ENCODE data around the gene PRSS8.
"Not testable (repeated sequence)": the region's sequence is repeated elsewhere in the genome, so short reads cannot be mapped to it uniquely, and the experiment has no call there.

PRSS8 gene

DNA sequence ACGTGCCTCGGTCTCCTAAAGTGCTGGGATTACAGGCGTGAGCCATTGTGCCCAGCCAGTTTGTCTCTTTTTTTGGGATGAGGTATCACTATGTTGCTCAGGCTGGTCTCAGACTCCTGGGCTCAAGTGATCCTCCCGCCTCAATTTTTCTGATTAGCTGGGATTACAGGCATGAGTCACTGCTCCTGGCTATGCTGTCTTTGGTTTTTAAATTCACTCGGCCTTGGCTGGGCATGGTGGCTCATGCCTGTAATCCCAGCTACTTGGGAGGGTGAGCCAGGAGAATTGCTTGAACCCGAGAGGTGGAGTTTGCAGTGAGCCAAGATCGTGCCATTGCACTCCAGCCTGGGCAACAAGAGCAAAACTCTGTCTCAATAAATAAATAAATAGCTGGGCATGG is 8.9 kb upstream of the PRSS8 start:
- DNase-seq (ENCODE audit: low read depth, low spot score), result not testable (repeated sequence)

GRCh38 chr16:31143694-31144148 is 8.2 kb upstream of the PRSS8 start:
- no peak for DNase-seq (ENCODE audit: low read depth, low spot score)

DNA sequence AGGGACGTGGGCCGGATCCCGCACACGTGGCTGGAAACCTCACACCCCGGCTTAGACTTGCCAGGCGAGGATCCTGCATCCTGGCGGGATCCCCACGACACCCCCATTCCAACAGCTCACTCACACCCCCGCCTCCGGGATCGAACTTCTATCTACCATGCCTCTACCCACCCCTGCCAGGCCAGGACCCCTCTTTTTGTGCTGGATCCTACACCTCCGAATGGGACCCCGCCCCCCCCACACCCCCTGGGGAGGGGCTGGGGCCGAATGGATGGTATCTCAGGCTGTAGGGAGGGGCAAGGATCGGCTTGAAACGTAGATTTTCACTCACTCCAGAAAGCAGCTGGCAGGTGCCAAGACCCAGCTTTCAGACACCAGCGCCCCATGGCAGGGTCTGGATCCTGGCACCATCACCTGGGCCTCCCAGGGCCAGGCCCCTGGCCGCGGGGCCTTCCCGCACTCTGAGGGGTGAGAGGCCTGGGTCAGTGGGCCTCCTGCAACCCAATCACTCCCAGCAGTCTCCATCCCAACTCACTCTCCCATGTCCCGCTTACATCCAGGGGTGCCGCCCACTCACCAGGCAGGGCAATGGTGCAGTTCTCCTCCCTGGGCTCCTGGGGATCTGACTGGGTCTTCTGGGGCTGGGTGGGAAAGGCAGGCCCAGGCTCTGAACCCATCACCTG is 7.6 kb upstream of the PRSS8 start:
- DNase-seq (ENCODE audit: low read depth, low spot score), result no peak

DNA sequence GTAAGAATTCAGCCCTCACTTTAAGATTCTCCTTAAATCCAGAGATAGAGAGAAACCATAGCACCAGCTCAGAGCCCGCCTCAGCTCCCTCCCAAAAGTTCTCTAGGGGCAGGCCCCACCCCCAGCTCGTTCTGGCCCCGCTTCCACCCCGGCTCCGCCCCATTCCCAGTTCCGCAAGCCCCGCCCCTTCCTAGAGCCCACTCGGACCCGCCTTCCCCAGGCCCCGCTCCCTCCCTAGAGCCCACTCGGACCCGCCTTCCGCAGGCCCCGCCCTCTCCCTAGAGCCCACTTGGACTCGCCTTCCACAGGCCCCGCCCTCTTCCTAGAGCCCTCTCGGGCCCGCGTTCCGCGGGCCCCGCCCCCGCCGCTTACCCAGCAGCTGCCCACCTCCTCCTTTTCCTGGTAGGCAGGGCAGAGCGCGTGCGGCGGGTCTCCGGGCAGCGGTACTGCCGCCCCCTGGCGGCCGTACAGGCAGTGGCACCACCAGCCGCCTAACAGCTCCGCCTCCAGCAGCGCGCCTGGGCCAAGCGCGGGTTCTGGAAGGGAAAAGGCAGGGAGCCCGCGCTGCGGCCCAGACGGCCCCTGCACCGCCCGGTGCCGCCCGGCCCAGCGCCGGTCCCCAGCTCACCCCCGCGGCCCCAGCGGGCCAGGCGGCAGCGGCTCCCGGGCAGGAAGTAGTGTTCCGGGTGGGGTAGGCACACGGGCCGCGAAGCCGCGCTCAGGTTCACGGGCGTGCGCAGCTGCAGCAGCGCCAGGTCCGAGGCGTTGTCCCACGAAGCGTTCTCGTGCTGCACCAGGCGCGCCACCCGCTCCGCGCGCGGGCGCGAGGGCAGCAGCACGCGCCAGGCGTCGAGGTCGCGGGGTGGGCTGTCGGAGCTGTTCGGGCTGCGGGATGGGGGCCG is 6.8 kb upstream of the PRSS8 start:
- DNase-seq (ENCODE audit: low read depth, low spot score), result peak; percentile 89

GRCh38 chr16:31141489-31142108 is 6.1 kb upstream of the PRSS8 start:
- DNase-seq (ENCODE audit: low read depth, low spot score), result no peak

- DNase-seq (ENCODE audit: low read depth, low spot score), result not testable (repeated sequence)
These were observed 5.5 kb upstream of the PRSS8 start for GRCh38 chr16:31141071-31141469.

DNA sequence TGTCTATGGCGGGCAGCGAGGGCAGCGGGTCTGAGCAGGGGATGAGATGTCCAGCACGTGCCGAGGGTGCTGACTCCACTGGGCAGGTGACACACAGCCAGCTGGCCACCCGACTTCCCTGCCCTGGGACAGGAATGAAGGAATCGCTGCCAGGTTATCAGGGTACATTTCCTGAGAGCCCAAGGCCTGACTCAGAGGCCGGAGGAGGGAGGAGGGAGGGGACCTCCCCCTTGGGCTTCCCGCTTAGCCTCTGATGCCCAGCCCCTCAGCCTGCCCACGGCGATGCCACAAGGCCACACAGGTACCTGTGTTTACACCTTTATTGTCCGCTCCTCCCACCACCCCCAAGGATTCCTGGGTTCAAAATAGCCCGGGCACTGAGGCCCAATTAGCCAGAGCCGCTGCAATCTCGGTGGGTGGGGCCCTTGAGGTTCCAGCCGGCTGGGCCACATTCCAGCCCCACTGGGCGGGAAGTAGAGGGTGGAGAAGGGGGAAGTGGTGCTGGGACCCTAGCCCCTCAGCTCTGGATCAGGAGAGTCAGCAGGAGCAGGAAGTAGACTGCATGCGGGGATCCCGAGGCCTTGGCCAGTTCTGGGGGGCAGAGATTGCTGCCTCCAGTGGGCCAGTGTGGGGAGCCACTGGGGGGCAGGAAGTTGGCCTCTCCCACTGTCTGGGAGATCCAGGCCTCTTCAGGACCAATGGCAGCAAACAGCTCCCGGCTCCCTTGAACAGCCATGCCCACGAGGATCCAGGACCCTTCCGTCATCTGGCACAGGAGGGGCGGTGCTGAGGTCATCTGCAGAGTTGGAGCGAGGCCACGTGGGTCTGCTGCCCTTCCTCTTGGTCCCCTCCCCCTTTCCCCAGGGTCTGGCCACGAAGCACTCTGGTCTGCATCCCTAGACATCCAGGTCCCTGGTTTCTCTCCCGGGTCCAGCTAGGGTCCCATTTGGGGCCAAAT is 3.4 kb upstream of the PRSS8 start:
- DNase-seq (ENCODE audit: low read depth, low spot score), result no peak

- DNase-seq (ENCODE audit: low read depth, low spot score), result not testable (repeated sequence)
These were observed 1.4 kb upstream of the PRSS8 start for GRCh38 chr16:31136822-31137499.

DNA sequence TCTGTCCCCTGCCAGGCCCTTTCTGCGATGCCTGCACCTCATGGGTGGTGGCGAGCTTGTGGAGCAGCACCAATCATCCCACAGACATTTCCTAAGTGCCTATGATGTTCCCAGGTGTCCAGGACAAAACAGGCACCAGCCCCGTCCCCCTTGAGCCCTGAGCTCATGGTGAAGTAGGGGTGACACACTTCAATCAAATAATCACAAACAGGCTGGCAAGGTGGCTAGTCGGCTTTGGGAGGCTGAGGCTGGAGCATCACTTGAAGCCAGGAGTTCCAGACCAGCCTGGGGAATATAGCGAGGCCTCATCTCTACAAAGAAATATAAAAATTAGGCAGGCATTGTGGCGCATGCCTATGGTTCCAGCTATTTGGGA is 748 bp upstream of the PRSS8 start:
- no peak for DNase-seq (ENCODE audit: low read depth, low spot score)

DNA sequence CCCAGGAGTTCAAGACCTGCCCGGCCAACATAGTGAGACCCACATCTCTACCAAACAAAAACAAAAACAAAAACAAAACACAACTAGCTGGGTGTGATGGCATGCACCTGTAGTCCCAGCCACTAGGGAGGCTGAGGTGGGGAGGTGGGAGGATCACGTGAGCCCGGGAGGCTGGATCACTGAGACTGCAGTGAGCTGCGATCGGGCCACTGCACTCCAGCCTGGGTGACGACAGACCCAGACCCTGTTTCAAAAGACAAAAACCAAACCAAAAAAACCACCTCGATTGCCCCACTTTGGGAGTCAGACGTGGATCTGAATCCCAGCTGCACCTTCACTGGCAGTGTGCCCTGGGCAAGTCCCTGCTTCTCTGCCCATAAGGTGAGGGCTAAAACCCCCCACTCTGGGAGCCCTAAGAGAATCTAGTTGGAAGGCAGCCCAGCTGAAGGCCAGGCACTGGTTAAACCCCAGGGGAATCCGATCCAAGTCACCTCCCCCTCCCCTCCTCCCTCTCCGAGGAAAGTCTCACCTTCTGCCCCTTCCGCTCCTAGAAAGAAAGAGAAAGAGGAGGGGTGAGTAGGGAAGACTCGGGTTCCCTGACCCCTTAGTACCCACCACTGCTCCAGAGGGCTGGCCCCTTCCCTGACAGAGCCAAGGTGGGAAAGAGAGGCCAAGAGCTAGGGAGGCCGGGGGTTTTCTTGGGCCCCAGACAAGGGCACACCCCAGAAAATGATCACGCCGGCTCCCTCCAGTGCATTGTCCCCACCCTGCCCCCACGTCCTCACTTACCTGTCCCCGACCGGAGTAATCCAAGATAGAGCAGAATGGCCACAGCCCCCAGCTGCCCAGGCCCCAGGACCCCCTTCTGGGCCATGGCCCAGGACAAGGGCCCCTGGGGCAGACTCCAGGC is 647 bp downstream of the PRSS8 start:
- DNase-seq (ENCODE audit: low read depth, low spot score), result no peak

DNA sequence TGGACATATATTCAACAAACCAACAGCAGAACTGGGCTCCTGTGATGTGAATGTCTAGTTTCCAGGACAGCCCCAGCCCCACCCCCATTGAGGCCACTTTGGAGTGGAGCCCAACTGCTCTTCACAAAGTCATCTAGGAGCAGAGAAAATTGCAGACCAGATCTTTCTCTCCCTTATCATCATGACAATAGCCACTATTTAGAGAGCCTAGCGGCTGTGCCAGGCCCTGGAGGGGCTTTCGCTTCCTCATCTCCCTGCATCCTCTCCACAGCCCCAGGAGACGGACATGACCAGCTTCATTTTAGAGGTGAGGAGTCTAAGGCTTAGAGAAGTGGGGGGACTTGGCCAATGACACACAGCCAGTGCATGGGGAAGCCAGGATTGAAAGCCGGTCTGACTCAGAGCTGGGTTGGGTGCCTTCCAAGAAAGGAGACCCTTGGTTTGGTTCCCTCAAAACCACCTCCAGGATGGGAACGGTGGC is 1.4 kb downstream of the PRSS8 start:
- DNase-seq (ENCODE audit: low read depth, low spot score), result no peak

GRCh38 chr16:31133046-31133501 is 2.5 kb downstream of the PRSS8 start:
- no peak for DNase-seq (ENCODE audit: low read depth, low spot score)

- DNase-seq (ENCODE audit: low read depth, low spot score), result no peak
These were observed 3.1 kb downstream of the PRSS8 start for GRCh38 chr16:31132303-31132979.

- DNase-seq (ENCODE audit: low read depth, low spot score), result no peak
These were observed 3.7 kb downstream of the PRSS8 start for GRCh38 chr16:31131841-31132271.

DNA sequence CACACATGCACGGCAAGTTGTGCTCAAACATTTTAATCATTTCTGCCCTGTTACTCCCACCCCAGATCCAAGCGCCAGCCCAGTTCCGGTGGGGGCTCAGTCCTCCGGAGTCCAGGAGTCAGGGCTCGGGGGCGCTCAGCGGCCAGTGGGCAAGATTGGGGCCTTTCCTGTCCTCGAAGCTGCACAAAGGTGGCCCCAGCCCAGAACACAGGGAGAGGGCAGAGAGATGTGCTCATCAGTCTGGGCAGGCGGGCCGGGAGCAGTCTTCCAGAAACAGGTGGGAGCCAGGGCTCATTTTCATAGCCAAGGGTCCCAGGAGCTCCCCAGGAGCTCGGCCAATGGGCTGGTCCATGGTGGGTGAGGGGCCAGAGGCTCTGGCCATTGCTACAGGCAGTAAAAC is 4.1 kb downstream of the PRSS8 start:
- no peak for DNase-seq (ENCODE audit: low read depth, low spot score)

GRCh38 chr16:31130899-31131298 is 4.6 kb downstream of the PRSS8 start:
- no peak for DNase-seq (ENCODE audit: low read depth, low spot score)

DNA sequence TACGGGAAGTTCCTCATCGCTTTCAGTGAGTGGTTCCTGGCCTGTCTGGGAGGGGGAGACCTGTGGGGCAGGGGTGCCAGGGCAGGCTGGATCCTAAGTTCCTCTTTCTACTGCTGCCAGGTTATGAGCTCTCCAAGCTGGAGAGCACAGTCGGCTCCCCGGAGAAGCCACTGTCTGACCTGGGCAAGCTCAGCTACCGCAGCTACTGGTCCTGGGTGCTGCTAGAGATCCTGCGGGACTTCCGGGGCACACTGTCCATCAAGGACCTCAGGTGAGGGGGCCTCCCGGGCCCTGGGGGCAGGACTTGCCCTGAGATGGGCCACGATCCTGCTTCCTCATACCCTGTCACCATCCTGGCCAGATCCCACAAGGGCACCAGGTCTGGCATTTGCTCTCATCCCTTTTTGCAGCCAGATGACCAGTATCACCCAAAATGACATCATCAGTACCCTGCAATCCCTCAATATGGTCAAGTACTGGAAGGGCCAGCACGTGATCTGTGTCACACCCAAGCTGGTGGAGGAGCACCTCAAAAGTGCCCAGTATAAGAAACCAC is 5.1 kb downstream of the PRSS8 start:
- DNase-seq (ENCODE audit: low read depth, low spot score), result no peak

DNA sequence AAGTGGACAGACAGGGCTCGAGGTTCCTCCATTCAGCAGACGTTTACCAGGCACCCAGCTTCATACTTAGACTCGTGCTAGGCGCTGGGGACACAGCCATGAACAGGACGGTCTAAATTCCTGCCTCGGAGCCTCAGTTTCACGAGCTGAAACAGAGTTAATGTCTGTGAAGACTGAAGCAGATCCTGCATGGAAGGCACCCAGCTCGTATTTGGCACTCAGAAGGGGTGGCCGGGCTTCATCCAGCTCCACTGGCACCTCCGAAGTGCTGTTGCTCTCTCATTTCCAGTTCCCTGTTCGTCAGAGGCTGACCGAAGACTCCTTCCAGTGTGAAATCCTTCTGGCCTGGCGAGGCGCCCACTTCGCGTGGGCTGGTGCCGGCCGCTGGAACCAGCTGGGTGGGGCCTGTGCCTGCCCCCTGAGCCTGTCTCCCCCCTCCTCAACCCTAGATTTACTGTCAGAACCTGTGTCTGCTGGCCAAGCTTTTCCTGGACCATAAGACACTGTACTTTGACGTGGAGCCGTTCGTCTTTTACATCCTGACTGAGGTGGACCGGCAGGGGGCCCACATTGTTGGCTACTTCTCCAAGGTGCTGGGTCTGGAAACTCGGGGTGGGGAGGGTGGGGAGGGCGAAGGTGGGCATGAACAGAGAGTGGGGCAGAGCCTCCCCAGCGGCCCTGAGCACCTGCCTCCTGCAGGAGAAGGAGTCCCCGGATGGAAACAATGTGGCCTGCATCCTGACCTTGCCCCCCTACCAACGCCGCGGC is 5.8 kb downstream of the PRSS8 start:
- DNase-seq (ENCODE audit: low read depth, low spot score), result no peak
